HCT116 (cell line): Measurements from ENCODE around the gene MACC1. TPM values are rescaled to one million over a fixed set of nuclear protein-coding genes. Genes with fewer than 3 reads are reported as not detected.

ENCODE experiments used
- ATAC-seq: fragments of 200-7000 bp; cut with Tn5 transposase; 2 replicates; pipeline ENCODE4 v1.9.1; 2020; ENCODE audit warnings: mild to moderate bottlenecking, moderate library complexity
- BruUV-seq: library from RNA; stranded (reverse); fragments of 400-500 nt; replicated peaks from 2 replicates; lab custom pipeline; 2021; lab: Mats Ljungman, UMichigan
- CTCF ChIA-PET: fragments of 300-600 bp; sonication (Branson Sonifier 250); formaldehyde crosslinking; loops from one replicate; lab custom pipeline; 2021; ENCODE audit warnings: antibody characterized with exemption; lab: Charles Lee
- POLR2A ChIA-PET: fragments of 300-600, 350-600 bp; sonication (Branson Sonifier 250); formaldehyde crosslinking; loops from one replicate; lab custom pipeline; 2021; ENCODE audit warnings: antibody characterized with exemption; lab: Charles Lee
- RAD21 ChIA-PET, 2 experiments: fragments of 300-600 bp; sonication (Branson Sonifier 250); formaldehyde crosslinking; loops; one replicate each; lab custom pipeline; 2023; ENCODE audit warnings: low total read pairs in 2 of 2; ENCODE audit not compliant: uncharacterized antibody in 2 of 2, unreplicated experiment in 2 of 2, low non-redundant PET in 1 of 2; lab: Charles Lee
- DNase-seq: peaks from one replicate; pipeline ENCODE4 v3.0.0-alpha.2; 2010; ENCODE audit warnings: low read depth, low spot score
- H2AFZ ChIP-seq: fragments of 200-600 bp; shearing (Covaris generic), sonication (generic); 2 replicates; pipeline ENCODE4 v1.6.1; 2017; ENCODE audit warnings: low read depth, mixed run types, mixed read lengths, antibody characterized with exemption, low read length; ENCODE audit not compliant: poor library complexity, severe bottlenecking
- H3K27ac ChIP-seq: 2 replicates; pipeline ENCODE4 v1.5.1; 2012; ENCODE audit warnings: low read depth, low read length
- H3K27me3 ChIP-seq: fragments of 200-600 bp; sonication (generic); 2 replicates; pipeline ENCODE4 v1.6.1; 2016; ENCODE audit warnings: mixed run types, low read length, mixed read lengths; ENCODE audit not compliant: insufficient read depth
- H3K36me3 ChIP-seq, 2 experiments: fragments of 200-500 bp in 1 of 2; fragments of 200-600 bp in 1 of 2; sonication (Bioruptor generic) in 1 of 2; sonication (generic) in 1 of 2; 2 replicates each; pipeline versions ENCODE4 v1.5.1 to v1.6.1; 2014 to 2016; ENCODE audit warnings: low read length in 2 of 2, inconsistent platforms in 1 of 2, mixed read lengths in 1 of 2, mixed run types in 1 of 2; ENCODE audit not compliant: insufficient read depth in 2 of 2, control insufficient read depth in 1 of 2
- H3K4me1 ChIP-seq, 2 experiments: fragments of 200-600 bp in 1 of 2; sonication (generic) in 1 of 2; 2 replicates each; pipeline versions ENCODE4 v1.5.1 to v1.6.1; 2012 to 2017; ENCODE audit warnings: low read length in 2 of 2, inconsistent platforms in 1 of 2, mild to moderate bottlenecking in 1 of 2, mixed read lengths in 1 of 2, mixed run types in 1 of 2, moderate library complexity in 1 of 2; ENCODE audit not compliant: insufficient read depth in 2 of 2, control insufficient read depth in 1 of 2
- H3K4me2 ChIP-seq: fragments of 200-600 bp; sonication (generic); 2 replicates; pipeline ENCODE4 v1.6.1; 2017; ENCODE audit warnings: mixed run types, low read length, mixed read lengths
- H3K4me3 ChIP-seq, 2 experiments: fragments of 200-600 bp in 1 of 2; sonication (generic) in 1 of 2; replicated peaks in 1 of 2; 2 replicates each; pipeline ENCODE4 v1.5.1; 2011 to 2016; ENCODE audit warnings: low read length in 2 of 2, control low read depth in 1 of 2, low read depth in 1 of 2, mild to moderate bottlenecking in 1 of 2, mixed read lengths in 1 of 2, mixed run types in 1 of 2
- H3K79me2 ChIP-seq: fragments of 200-600 bp; sonication (generic); 2 replicates; pipeline ENCODE4 v1.6.1; 2017; ENCODE audit warnings: mild to moderate bottlenecking, mixed run types, low read length, moderate library complexity, mixed read lengths; ENCODE audit not compliant: insufficient read depth
- H3K9ac ChIP-seq: fragments of 200-600 bp; sonication (generic); 2 replicates; pipeline ENCODE4 v1.6.1; 2016; ENCODE audit warnings: low read length, mixed read lengths
- H3K9me2 ChIP-seq: fragments of 200-600 bp; sonication (generic), shearing (Covaris generic); 2 replicates; pipeline ENCODE4 v1.6.1; 2017; ENCODE audit warnings: mixed run types, mild to moderate bottlenecking, moderate library complexity; ENCODE audit not compliant: insufficient read depth
- H3K9me3 ChIP-seq, 2 experiments: fragments of 200-500 bp in 1 of 2; fragments of 200-600 bp in 1 of 2; sonication (Bioruptor generic) in 1 of 2; sonication (generic) in 1 of 2; 2 replicates each; pipeline ENCODE4 v1.6.1; 2014 to 2017; ENCODE audit warnings: low read length in 2 of 2, mixed read lengths in 2 of 2, inconsistent platforms in 1 of 2, low read depth in 1 of 2, mild to moderate bottlenecking in 1 of 2, mixed run types in 1 of 2, moderate library complexity in 1 of 2; ENCODE audit not compliant: control insufficient read depth in 1 of 2, insufficient read depth in 1 of 2
- H4K20me1 ChIP-seq: fragments of 200-600 bp; sonication (generic), shearing (Covaris generic); 2 replicates; pipeline ENCODE4 v1.6.1; 2017; ENCODE audit warnings: mixed run types, mild to moderate bottlenecking, moderate library complexity; ENCODE audit not compliant: insufficient read depth
- CBX3 ChIP-seq: IDR thresholded peaks from 2 replicates; pipeline ENCODE4 v1.6.1; 2012; ENCODE audit warnings: low read depth
- JUND ChIP-seq: IDR thresholded peaks from 2 replicates; pipeline ENCODE4 v1.6.1; 2012
- ZFX ChIP-seq: fragments of 450-650 bp; IDR thresholded peaks from 2 replicates; pipeline ENCODE4 v1.6.1; 2017
- intact Hi-C: fragments of 100-400 bp; cut with micrococcal nuclease; formaldehyde crosslinking; loops from 2 replicates; pipeline ENCODE4 v1.10.0; 2022
- total RNA-seq: library from RNA; stranded (reverse); gene quantifications from one replicate; pipeline ENCODE4 v1.2.1, GENCODE V29; 2021; ENCODE audit not compliant: unreplicated experiment
- TF ChIP-seq, protein P1 (sequence below): IDR thresholded peaks from 2 replicates; pipeline ENCODE4 v1.6.1; 2012
- TF ChIP-seq, protein P2 (sequence below): IDR thresholded peaks from 2 replicates; pipeline ENCODE4 v1.6.1; 2012; ENCODE audit warnings: low read depth

MACC1 gene
- total RNA-seq, 1 experiment from 2014 or later: 9.8 TPM

DNA sequence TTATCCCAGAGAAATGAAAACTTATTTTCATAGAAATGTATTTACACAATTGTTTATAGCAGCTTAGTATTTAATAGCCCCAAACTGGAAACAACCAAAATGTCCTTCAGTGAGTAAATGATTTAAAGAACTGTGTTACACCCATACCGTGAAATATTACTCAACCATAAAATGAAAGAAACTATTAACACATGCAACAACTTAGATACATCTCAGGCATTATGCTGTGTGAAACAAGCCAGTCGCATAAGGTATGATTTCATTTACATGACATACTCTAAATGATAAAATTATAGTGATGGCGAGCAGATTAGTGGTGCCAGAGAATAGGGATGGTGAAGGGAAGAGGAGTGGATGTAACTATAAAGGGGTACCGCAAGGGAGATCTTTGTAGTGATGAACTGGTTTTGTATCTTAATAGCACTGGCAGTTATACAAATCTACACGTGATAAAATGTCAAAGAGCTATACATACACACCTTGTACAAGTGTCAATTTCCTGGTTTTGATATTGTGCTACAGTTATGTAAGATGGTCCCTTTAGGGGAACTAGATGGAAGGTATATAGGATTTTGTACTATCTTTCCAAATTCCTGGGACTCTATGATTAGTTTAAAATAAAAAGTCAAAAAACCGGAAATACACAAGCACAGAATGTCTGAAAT, 40.5 kb downstream of the MACC1 start:
- H3K9ac ChIP-seq: no peak overlapping the region
- no peak overlapping the region for H2AFZ ChIP-seq
- H3K4me2 ChIP-seq: no peak overlapping the region
- ATAC-seq (no peak), DNase-seq (no peak)
- ChIA-PET CTCF (no interaction called here), RAD21 (no interaction called here), POLR2A (no interaction called here)
- no peaks in the 10 kb centered on the region for H3K4me1 ChIP-seq
- no peaks in the 10 kb centered on the region for H3K9me3 ChIP-seq
- BruUV-seq: no TSS peak
- no peak overlapping the region for H3K27ac ChIP-seq
- H3K27me3 ChIP-seq: no peaks in the 10 kb centered on the region
- H3K36me3 ChIP-seq: no peaks in the 10 kb centered on the region
- intact Hi-C loops: no loop called here
- TF ChIP-seq JUND (no peak), CBX3 (no peak), ZFX (no peak)
- TF ChIP-seq, protein P1, sequence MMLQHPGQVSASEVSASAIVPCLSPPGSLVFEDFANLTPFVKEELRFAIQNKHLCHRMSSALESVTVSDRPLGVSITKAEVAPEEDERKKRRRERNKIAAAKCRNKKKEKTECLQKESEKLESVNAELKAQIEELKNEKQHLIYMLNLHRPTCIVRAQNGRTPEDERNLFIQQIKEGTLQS: no peak
- TF ChIP-seq, protein P2, sequence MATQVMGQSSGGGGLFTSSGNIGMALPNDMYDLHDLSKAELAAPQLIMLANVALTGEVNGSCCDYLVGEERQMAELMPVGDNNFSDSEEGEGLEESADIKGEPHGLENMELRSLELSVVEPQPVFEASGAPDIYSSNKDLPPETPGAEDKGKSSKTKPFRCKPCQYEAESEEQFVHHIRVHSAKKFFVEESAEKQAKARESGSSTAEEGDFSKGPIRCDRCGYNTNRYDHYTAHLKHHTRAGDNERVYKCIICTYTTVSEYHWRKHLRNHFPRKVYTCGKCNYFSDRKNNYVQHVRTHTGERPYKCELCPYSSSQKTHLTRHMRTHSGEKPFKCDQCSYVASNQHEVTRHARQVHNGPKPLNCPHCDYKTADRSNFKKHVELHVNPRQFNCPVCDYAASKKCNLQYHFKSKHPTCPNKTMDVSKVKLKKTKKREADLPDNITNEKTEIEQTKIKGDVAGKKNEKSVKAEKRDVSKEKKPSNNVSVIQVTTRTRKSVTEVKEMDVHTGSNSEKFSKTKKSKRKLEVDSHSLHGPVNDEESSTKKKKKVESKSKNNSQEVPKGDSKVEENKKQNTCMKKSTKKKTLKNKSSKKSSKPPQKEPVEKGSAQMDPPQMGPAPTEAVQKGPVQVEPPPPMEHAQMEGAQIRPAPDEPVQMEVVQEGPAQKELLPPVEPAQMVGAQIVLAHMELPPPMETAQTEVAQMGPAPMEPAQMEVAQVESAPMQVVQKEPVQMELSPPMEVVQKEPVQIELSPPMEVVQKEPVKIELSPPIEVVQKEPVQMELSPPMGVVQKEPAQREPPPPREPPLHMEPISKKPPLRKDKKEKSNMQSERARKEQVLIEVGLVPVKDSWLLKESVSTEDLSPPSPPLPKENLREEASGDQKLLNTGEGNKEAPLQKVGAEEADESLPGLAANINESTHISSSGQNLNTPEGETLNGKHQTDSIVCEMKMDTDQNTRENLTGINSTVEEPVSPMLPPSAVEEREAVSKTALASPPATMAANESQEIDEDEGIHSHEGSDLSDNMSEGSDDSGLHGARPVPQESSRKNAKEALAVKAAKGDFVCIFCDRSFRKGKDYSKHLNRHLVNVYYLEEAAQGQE: no peak
- no peaks in the 10 kb centered on the region for H3K9me2 ChIP-seq
- H3K4me3 ChIP-seq: no peak overlapping the region
- no peaks in the 10 kb centered on the region for H3K79me2 ChIP-seq
- no peaks in the 10 kb centered on the region for H4K20me1 ChIP-seq
